Dendritic cell treated with granulocyte-macrophage colony-stimulating factor and Interleukin-4, amounts not matched to agents 40 ng/mL and 50 ng/mL, for 4 days (primary cell): Measurements from ENCODE around the gene CCNY.

Experiments
- H3K27ac Mint-ChIP-seq: one replicate; pipeline ENCODE4 v1.8.0; 2022; ENCODE audit warnings: mild to moderate bottlenecking, mixed read lengths
- H3K27me3 Mint-ChIP-seq: one replicate; pipeline ENCODE4 v1.8.0; 2022; ENCODE audit warnings: mild to moderate bottlenecking, mixed read lengths
- H3K36me3 Mint-ChIP-seq: one replicate; pipeline ENCODE4 v1.8.0; 2022; ENCODE audit warnings: low read depth, mixed read lengths
- H3K4me1 Mint-ChIP-seq: one replicate; pipeline ENCODE4 v1.8.0; 2022; ENCODE audit warnings: low read depth, mixed read lengths
- H3K4me3 Mint-ChIP-seq: one replicate; pipeline ENCODE4 v1.8.0; 2022; ENCODE audit warnings: mild to moderate bottlenecking, moderate library complexity, mixed read lengths
- H3K9me3 Mint-ChIP-seq: one replicate; pipeline ENCODE4 v1.8.0; 2022; ENCODE audit warnings: mixed read lengths
- intact Hi-C: fragments of 100-400 bp; cut with micrococcal nuclease; formaldehyde crosslinking; loops from one replicate; pipeline ENCODE4 v1.15.0; 2022

CCNY gene

GRCh38 chr10:35341521-35341920 is 5.2 kb downstream of the CCNY start:
- no peak overlapping the region for H3K4me3 Mint-ChIP-seq
- peaks cover 70% of the 10 kb centered on the region for H3K4me1 Mint-ChIP-seq
- no peaks in the 10 kb centered on the region for H3K9me3 Mint-ChIP-seq
- no peaks in the 10 kb centered on the region for H3K27me3 Mint-ChIP-seq
- peaks cover 27% of the 10 kb centered on the region for H3K36me3 Mint-ChIP-seq
- intact Hi-C loops, result loop anchor here (5.0 kb wide), 1 partner anchor 99 kb away; no protein-coding TSS in a partner anchor
- peak overlapping the region; percentile 41 for H3K27ac Mint-ChIP-seq

- intact Hi-C loops, result loop anchor here (5.0 kb wide), 1 partner anchor 100 kb away; no protein-coding TSS in a partner anchor
- Mint-ChIP-seq H3K4me1 (peaks cover 77% of the 10 kb centered on the region), H3K36me3 (peaks cover 23% of the 10 kb centered on the region), H3K27me3 (no peaks in the 10 kb centered on the region), H3K27ac (peak overlapping the region; percentile 37), H3K4me3 (no peak overlapping the region), H3K9me3 (no peaks in the 10 kb centered on the region)
Observed at GRCh38 chr10:35342183-35342753, 6.0 kb downstream of the CCNY start.

- intact Hi-C loops, result loop anchor here (5.0 kb wide), 1 partner anchor 101 kb away; no protein-coding TSS in a partner anchor
- no peaks in the 10 kb centered on the region for H3K27me3 Mint-ChIP-seq
- H3K4me3 Mint-ChIP-seq, result no peak overlapping the region
- H3K9me3 Mint-ChIP-seq, result no peaks in the 10 kb centered on the region
- H3K27ac Mint-ChIP-seq, result no peak overlapping the region
- peaks cover 25% of the 10 kb centered on the region for H3K36me3 Mint-ChIP-seq
- H3K4me1 Mint-ChIP-seq, result peaks cover 87% of the 10 kb centered on the region
Observed at GRCh38 chr10:35343739-35344138, 7.4 kb downstream of the CCNY start.

- no peak overlapping the region for H3K27ac Mint-ChIP-seq
- intact Hi-C loops, result no loop called here
- H3K4me1 Mint-ChIP-seq, result peaks cover 94% of the 10 kb centered on the region
Observed at GRCh38 chr10:35345383-35345742, 9.1 kb downstream of the CCNY start.

GRCh38 chr10:35346248-35346647 is 9.9 kb downstream of the CCNY start:
- Mint-ChIP-seq H3K4me3 (no peak overlapping the region), H3K4me1 (peaks cover 94% of the 10 kb centered on the region), H3K27me3 (no peaks in the 10 kb centered on the region), H3K27ac (peak overlapping the region; percentile 53), H3K9me3 (no peaks in the 10 kb centered on the region), H3K36me3 (peaks cover 24% of the 10 kb centered on the region)
- intact Hi-C loops, result no loop called here

More at GRCh38 chr10:35345383-35345742, 9.1 kb downstream of the CCNY start:
- no peaks in the 10 kb centered on the region for H3K27me3 Mint-ChIP-seq
- no peak overlapping the region for H3K4me3 Mint-ChIP-seq
- H3K9me3 Mint-ChIP-seq, result no peaks in the 10 kb centered on the region
- peaks cover 31% of the 10 kb centered on the region for H3K36me3 Mint-ChIP-seq

- intact Hi-C loops, result no loop called here
- H3K4me1 Mint-ChIP-seq, result peaks cover 91% of the 10 kb centered on the region
- peak overlapping the region; percentile 53 for H3K27ac Mint-ChIP-seq
Observed at GRCh38 chr10:35347121-35347562, 10.8 kb downstream of the CCNY start.

GRCh38 chr10:35347899-35348608 is 11.7 kb downstream of the CCNY start:
- intact Hi-C loops, result no loop called here
- H3K36me3 Mint-ChIP-seq, result peaks cover 13% of the 10 kb centered on the region
- H3K9me3 Mint-ChIP-seq, result no peaks in the 10 kb centered on the region
- H3K4me1 Mint-ChIP-seq, result peaks cover 94% of the 10 kb centered on the region
- no peak overlapping the region for H3K4me3 Mint-ChIP-seq
- no peaks in the 10 kb centered on the region for H3K27me3 Mint-ChIP-seq
- peak overlapping the region; percentile 53 for H3K27ac Mint-ChIP-seq

More at GRCh38 chr10:35347121-35347562, 10.8 kb downstream of the CCNY start:
- H3K36me3 Mint-ChIP-seq, result peaks cover 20% of the 10 kb centered on the region
- peak overlapping the region; percentile 13 for H3K4me3 Mint-ChIP-seq
- no peaks in the 10 kb centered on the region for H3K27me3 Mint-ChIP-seq
- H3K9me3 Mint-ChIP-seq, result no peaks in the 10 kb centered on the region

- Mint-ChIP-seq H3K4me3 (no peak overlapping the region), H3K27ac (peak overlapping the region; percentile 31), H3K9me3 (no peaks in the 10 kb centered on the region), H3K27me3 (no peaks in the 10 kb centered on the region), H3K36me3 (peaks cover 13% of the 10 kb centered on the region), H3K4me1 (peaks cover 96% of the 10 kb centered on the region)
- intact Hi-C loops, result no loop called here
Observed at GRCh38 chr10:35348609-35349388, 12.5 kb downstream of the CCNY start.

GRCh38 chr10:35349389-35349915 is 13.1 kb downstream of the CCNY start:
- Mint-ChIP-seq H3K36me3 (peaks cover 13% of the 10 kb centered on the region), H3K4me3 (no peak overlapping the region), H3K27me3 (no peaks in the 10 kb centered on the region), H3K4me1 (peaks cover 96% of the 10 kb centered on the region), H3K27ac (peak overlapping the region; percentile 31), H3K9me3 (no peaks in the 10 kb centered on the region)
- intact Hi-C loops, result no loop called here

GRCh38 chr10:35351021-35351420 is 14.7 kb downstream of the CCNY start:
- Mint-ChIP-seq H3K4me1 (peaks cover 98% of the 10 kb centered on the region), H3K27ac (no peak overlapping the region), H3K9me3 (no peaks in the 10 kb centered on the region), H3K36me3 (peaks cover 13% of the 10 kb centered on the region), H3K4me3 (no peak overlapping the region), H3K27me3 (no peaks in the 10 kb centered on the region)
- intact Hi-C loops, result no loop called here

GRCh38 chr10:35352097-35352496 is 15.8 kb downstream of the CCNY start:
- H3K4me1 Mint-ChIP-seq, result peaks cover 98% of the 10 kb centered on the region
- intact Hi-C loops, result no loop called here
- no peaks in the 10 kb centered on the region for H3K27me3 Mint-ChIP-seq
- no peaks in the 10 kb centered on the region for H3K9me3 Mint-ChIP-seq
- H3K4me3 Mint-ChIP-seq, result no peak overlapping the region
- H3K27ac Mint-ChIP-seq, result no peak overlapping the region
- peaks cover 13% of the 10 kb centered on the region for H3K36me3 Mint-ChIP-seq

- H3K36me3 Mint-ChIP-seq, result peaks cover 13% of the 10 kb centered on the region
- H3K4me1 Mint-ChIP-seq, result peaks cover 98% of the 10 kb centered on the region
- no peak overlapping the region for H3K4me3 Mint-ChIP-seq
- no peak overlapping the region for H3K27ac Mint-ChIP-seq
- no peaks in the 10 kb centered on the region for H3K9me3 Mint-ChIP-seq
- no peaks in the 10 kb centered on the region for H3K27me3 Mint-ChIP-seq
- intact Hi-C loops, result no loop called here
Observed at GRCh38 chr10:35352512-35352911, 16.2 kb downstream of the CCNY start.

GRCh38 chr10:35353395-35353794 is 17.1 kb downstream of the CCNY start:
- intact Hi-C loops, result no loop called here
- H3K36me3 Mint-ChIP-seq, result peaks cover 9% of the 10 kb centered on the region
- no peak overlapping the region for H3K27ac Mint-ChIP-seq

GRCh38 chr10:35353805-35354204 is 17.5 kb downstream of the CCNY start:
- no peak overlapping the region for H3K27ac Mint-ChIP-seq
- no peaks in the 10 kb centered on the region for H3K9me3 Mint-ChIP-seq
- H3K4me1 Mint-ChIP-seq, result peaks cover 98% of the 10 kb centered on the region
- H3K36me3 Mint-ChIP-seq, result peaks cover 5% of the 10 kb centered on the region
- no peak overlapping the region for H3K4me3 Mint-ChIP-seq
- intact Hi-C loops, result no loop called here
- H3K27me3 Mint-ChIP-seq, result no peaks in the 10 kb centered on the region

More at GRCh38 chr10:35353395-35353794, 17.1 kb downstream of the CCNY start:
- H3K4me1 Mint-ChIP-seq, result peaks cover 98% of the 10 kb centered on the region
- no peaks in the 10 kb centered on the region for H3K27me3 Mint-ChIP-seq
- H3K4me3 Mint-ChIP-seq, result no peak overlapping the region
- H3K9me3 Mint-ChIP-seq, result no peaks in the 10 kb centered on the region
